ENCODE results near the gene DCXR. TPM values are rescaled to one million over a fixed set of nuclear protein-coding genes. Genes with fewer than 3 reads are reported as not detected.

The DCXR gene
- total RNA-seq, 4 donors from 2014 or later = 49.4 to 117 (median 71.3) TPM

- no peak overlapping the region for H3K4me3 ChIP-seq
- in situ Hi-C loops (cut with MboI; ENCODE audit: low pct_ligation_motif_present in 1 of 4, low pct_unique_long_range_greater_than_20kb in 1 of 4, low sequenced_read_pairs in 3 of 4) = no loop called here
- no peaks in the 10 kb centered on the region for H3K9me3 ChIP-seq
- no peaks in the 10 kb centered on the region for H3K27me3 ChIP-seq
- TF ChIP-seq POLR2A (IDR thresholded peaks at IDR 0.05) = no peak
- TF ChIP-seq POLR2AphosphoS5 (IDR thresholded peaks at IDR 0.05) = no peak
- no peak for TF ChIP-seq CTCF (IDR thresholded peaks at IDR 0.05)
- no peak for TF ChIP-seq EP300 (IDR thresholded peaks at IDR 0.05; ENCODE audit: low read depth)
- no peak for DNase-seq
- peaks cover 0 to 13% (median 5%) of the 10 kb centered on the region in 4 donors for H3K4me1 ChIP-seq
- H3K36me3 ChIP-seq = no peaks in the 10 kb centered on the region
- WGBS, 2 donors (ENCODE audit: low coverage in 1 of 2) = 90% methylated on average over 6 of the region's 6 CpGs; no CpG with 5 or more reads in 1 of the 2 donors
- no peak overlapping the region for H3K27ac ChIP-seq
- intact Hi-C loops (cut with DNase I; ENCODE audit: low total_unique reads) = no loop called here
Observed at GRCh38 chr17:82007228-82007494, 30.3 kb downstream of the DCXR start.

DNA sequence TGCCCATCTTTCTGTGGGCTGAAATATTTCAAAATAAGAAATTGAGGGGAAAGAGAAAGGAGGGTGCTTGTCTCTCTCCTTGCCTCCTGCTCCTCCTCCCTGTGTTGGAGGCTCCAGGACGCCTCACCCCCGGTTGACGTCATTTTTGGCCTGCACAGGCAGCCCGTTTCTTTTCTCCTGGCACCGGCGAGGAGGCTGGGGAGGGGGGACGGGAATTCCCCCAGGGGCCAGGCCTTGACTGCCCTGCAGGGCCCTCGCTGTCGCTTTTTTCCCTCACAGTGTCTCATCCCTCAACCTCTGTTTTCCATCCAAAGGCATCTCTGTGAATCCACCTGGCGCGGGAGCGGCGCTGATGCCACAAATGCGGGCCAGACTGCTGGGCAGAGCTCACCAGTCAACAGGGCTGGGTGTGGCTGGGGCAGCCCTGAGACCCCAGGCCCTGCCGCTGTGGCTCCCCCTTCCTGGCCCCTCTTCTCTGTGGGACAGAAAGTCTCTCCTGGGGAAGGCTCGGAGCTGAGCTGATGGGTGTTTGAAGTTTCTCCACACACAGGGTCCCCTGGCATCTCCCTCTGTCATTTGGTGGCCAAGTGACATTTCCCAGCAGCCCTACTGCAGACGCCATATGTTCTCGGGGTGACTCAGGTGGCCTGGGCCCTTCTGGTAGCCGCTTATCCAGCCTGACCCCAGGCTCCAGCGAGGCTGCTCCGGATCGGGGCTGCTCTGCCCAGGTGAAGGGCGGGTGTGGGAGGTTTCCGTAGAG is 30.8 kb downstream of the DCXR start:
- peaks cover 0 to 13% (median 5%) of the 10 kb centered on the region in 4 donors for H3K4me1 ChIP-seq
- no peaks in the 10 kb centered on the region for H3K36me3 ChIP-seq
- in situ Hi-C loops (cut with MboI; ENCODE audit: low pct_ligation_motif_present in 1 of 4, low pct_unique_long_range_greater_than_20kb in 1 of 4, low sequenced_read_pairs in 3 of 4) = no loop called here
- no peak overlapping the region for H3K27ac ChIP-seq
- WGBS, 2 donors (ENCODE audit: low coverage in 1 of 2) = 40 to 79% methylated on average over 1 to 24 of the region's 24 CpGs
- intact Hi-C loops (cut with DNase I; ENCODE audit: low total_unique reads) = no loop called here
- no peak for DNase-seq
- TF ChIP-seq POLR2AphosphoS5 (IDR thresholded peaks at IDR 0.05) (no peak), EP300 (IDR thresholded peaks at IDR 0.05; ENCODE audit: low read depth) (no peak), CTCF (IDR thresholded peaks at IDR 0.05) (no peak), POLR2A (IDR thresholded peaks at IDR 0.05) (no peak)
- no peak overlapping the region for H3K4me3 ChIP-seq
- H3K27me3 ChIP-seq = no peaks in the 10 kb centered on the region
- no peaks in the 10 kb centered on the region for H3K9me3 ChIP-seq

DNA sequence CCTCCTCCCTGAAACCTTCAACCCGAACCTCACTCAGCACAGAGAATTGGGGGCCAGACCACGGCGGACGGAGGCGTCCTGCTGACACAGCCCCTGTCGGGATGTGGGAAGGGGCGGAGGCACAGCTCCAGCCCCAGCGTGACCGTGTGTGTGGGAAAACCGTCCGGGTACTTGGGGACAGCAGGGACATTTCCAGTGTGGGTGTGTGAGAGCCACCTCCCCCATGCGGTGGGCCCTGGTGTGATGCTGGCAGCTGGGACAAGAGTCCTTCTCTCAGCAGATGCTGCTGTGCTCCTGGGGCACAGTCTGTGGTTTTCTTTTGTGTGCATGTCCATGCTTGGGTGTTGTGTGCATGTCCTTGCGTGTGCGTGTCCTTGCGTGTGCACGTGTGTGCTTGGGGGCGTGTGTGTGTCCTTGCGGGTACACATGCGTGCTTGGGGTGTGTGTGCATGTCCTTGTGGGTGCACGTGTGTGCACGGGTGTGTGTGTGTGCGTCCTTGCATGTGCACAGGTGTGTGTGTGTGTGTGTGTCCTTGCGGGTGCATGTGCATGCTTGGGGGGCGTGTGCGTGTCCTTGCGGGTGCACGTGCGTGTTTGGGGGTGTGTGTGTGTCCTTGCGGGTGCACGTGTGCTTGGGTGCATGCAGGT is 31.7 kb downstream of the DCXR start:
- no peak for TF ChIP-seq EP300 (IDR thresholded peaks at IDR 0.05; ENCODE audit: low read depth)
- TF ChIP-seq POLR2A (IDR thresholded peaks at IDR 0.05) = no peak
- no peak for TF ChIP-seq POLR2AphosphoS5 (IDR thresholded peaks at IDR 0.05)
- TF ChIP-seq CTCF (IDR thresholded peaks at IDR 0.05) = no peak
- Histone ChIP-seq H3K36me3 (no peaks in the 10 kb centered on the region), H3K9me3 (no peaks in the 10 kb centered on the region), H3K4me1 (peaks cover under 1 to 14% (median 6%) of the 10 kb centered on the region in 4 donors), H3K4me3 (no peak overlapping the region), H3K27ac (no peak overlapping the region), H3K27me3 (no peaks in the 10 kb centered on the region)
- WGBS, 2 donors (ENCODE audit: low coverage in 1 of 2) = 85% methylated on average over 27 of the region's 30 CpGs; no CpG with 5 or more reads in 1 of the 2 donors
- DNase-seq = no peak
- in situ Hi-C loops (cut with MboI; ENCODE audit: low pct_ligation_motif_present in 1 of 4, low pct_unique_long_range_greater_than_20kb in 1 of 4, low sequenced_read_pairs in 3 of 4) (no loop called here), intact Hi-C loops (cut with DNase I; ENCODE audit: low total_unique reads) (no loop called here)

DNA sequence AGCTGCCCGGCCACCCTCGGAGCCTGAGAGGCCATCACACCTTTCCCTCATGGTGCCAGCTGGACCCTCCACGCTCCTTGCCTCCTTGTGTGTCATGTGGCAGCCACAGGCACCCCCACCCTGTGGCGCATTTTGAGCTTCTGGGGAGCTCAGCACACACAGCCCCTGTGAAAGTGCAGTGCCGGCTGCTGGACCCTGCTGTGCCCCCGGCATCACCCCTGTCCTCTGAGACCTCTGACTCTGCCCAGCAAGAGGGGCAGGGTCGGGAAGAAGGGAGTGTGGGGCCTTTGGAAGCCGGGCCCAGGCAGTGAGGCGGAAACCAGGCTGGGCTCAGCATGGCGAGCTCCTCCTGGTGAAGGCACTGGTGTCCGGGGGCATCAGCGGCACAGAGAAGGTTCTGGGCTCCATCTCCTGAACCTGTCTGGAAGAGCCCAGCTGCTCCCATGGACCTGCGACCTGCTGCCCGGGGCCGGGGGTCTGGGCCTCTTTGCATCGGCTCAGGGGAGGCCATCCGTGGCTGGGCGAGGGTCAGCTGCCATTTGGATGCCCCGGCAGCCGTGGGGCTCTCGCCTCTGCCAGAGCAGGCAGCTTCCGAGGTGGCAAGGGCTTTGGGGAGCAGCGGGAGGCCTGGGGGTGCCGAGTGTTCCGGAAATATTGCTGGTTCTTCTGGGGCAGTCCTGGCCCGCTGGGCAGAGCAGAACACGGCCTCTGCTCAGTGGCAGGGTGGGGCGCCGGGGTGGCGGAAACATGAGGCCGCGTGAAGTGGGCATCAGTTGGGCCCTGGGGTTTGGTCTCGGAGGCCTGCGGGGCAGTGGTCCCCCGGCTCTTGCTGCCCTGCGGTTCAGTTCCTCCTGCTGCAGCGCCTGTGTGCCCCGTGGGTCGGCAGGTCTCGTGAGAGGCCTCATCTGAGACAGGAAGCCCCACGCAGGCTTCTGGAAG is 32.7 kb downstream of the DCXR start:
- intact Hi-C loops (cut with DNase I; ENCODE audit: low total_unique reads) = no loop called here
- peak overlapping the region in 3 of 4 donors; percentile 28 to 64 (median 61) for H3K27ac ChIP-seq
- no peak overlapping the region for H3K4me3 ChIP-seq
- H3K27me3 ChIP-seq = no peaks in the 10 kb centered on the region
- in situ Hi-C loops (cut with MboI; ENCODE audit: low pct_ligation_motif_present in 1 of 4, low pct_unique_long_range_greater_than_20kb in 1 of 4, low sequenced_read_pairs in 3 of 4) = no loop called here
- H3K9me3 ChIP-seq = no peaks in the 10 kb centered on the region
- WGBS, 2 donors (ENCODE audit: low coverage in 1 of 2) = 83 to 100% methylated on average over 1 to 35 of the region's 41 CpGs
- H3K4me1 ChIP-seq = peaks cover 6 to 19% (median 11%) of the 10 kb centered on the region in 4 donors
- TF ChIP-seq CTCF (IDR thresholded peaks at IDR 0.05) (no peak), POLR2AphosphoS5 (IDR thresholded peaks at IDR 0.05) (no peak), EP300 (IDR thresholded peaks at IDR 0.05; ENCODE audit: low read depth) (no peak), POLR2A (IDR thresholded peaks at IDR 0.05) (no peak)
- DNase-seq = no peak
- no peaks in the 10 kb centered on the region for H3K36me3 ChIP-seq

Measured in transverse colon (tissue), 4 donors.